Activated CD8-positive, alpha-beta T cell treated with anti-CD3 and anti-CD28 coated beads for 36 hours (primary cell): ENCODE measurements around the gene EXTL1. TPM values are rescaled to one million over a fixed set of nuclear protein-coding genes. Genes with fewer than 3 reads are reported as not detected.

ENCODE experiments used
- ATAC-seq: fragments of 200-7000 bp; cut with Tn5 transposase; one replicate; pipeline ENCODE4 v1.10.0; 2021; ENCODE audit warnings: mild to moderate bottlenecking, moderate library complexity
- CTCF ChIA-PET: fragments of 350-600 bp; sonication (Branson Sonifier 250); formaldehyde crosslinking; loops from one replicate; lab custom pipeline; 2021; ENCODE audit warnings: antibody characterized with exemption; lab: Charles Lee
- POLR2A ChIA-PET: fragments of 350-600 bp; sonication (Branson Sonifier 250); formaldehyde crosslinking; loops from one replicate; lab custom pipeline; 2021; ENCODE audit warnings: antibody characterized with exemption; lab: Charles Lee
- DNase-seq: peaks from one replicate; pipeline ENCODE4 v3.0.0-alpha.2; 2020
- H3K27ac Mint-ChIP-seq: one replicate; pipeline ENCODE4 v1.8.0; 2021; ENCODE audit warnings: mild to moderate bottlenecking, mixed read lengths
- H3K27me3 Mint-ChIP-seq: one replicate; pipeline ENCODE4 v1.8.0; 2021; ENCODE audit warnings: mixed read lengths
- H3K36me3 Mint-ChIP-seq: one replicate; pipeline ENCODE4 v1.8.0; 2021; ENCODE audit warnings: low read depth, mixed read lengths
- H3K4me1 Mint-ChIP-seq: one replicate; pipeline ENCODE4 v1.8.0; 2021; ENCODE audit warnings: low read depth, mixed read lengths
- H3K4me3 Mint-ChIP-seq: one replicate; pipeline ENCODE4 v1.8.0; 2021; ENCODE audit warnings: mild to moderate bottlenecking, moderate library complexity, mixed read lengths
- H3K9me3 Mint-ChIP-seq: one replicate; pipeline ENCODE4 v1.8.0; 2021; ENCODE audit warnings: mixed read lengths
- CTCF ChIP-seq: fragments of 200-600 bp; IDR thresholded peaks from one replicate; pipeline ENCODE4 v1.8.0; 2022; ENCODE audit warnings: antibody characterized with exemption, mild to moderate bottlenecking
- intact Hi-C: fragments of 100-400 bp; cut with micrococcal nuclease; formaldehyde crosslinking; loops from one replicate; pipeline ENCODE4 v1.10.0; 2022
- total RNA-seq, 2 experiments: library from RNA; stranded (reverse); gene quantifications; one replicate each; pipeline ENCODE4 v1.2.3, GENCODE V29; 2021

Gene EXTL1
- total RNA-seq, 2 experiments from 2014 or later = not detected

GRCh38 chr1:26027716-26028489 is 6.3 kb downstream of the EXTL1 start:
- H3K36me3 Mint-ChIP-seq = no peaks in the 10 kb centered on the region
- DNase-seq (peak; percentile 52), ATAC-seq (peak; percentile 78)
- no peak overlapping the region for H3K27ac Mint-ChIP-seq
- intact Hi-C loops = no loop called here
- POLR2A ChIA-PET = no interaction called here
- no peak overlapping the region for H3K4me3 Mint-ChIP-seq
- no peaks in the 10 kb centered on the region for H3K27me3 Mint-ChIP-seq
- TF ChIP-seq CTCF = no peak
- CTCF ChIA-PET = interaction anchor here (0.9 to 1.5 kb wide), 3 partner anchors 11 to 336 kb away, joined by 3 to 6 read pairs (median 4); no protein-coding TSS in a partner anchor
- peaks cover 3% of the 10 kb centered on the region for H3K4me1 Mint-ChIP-seq
- H3K9me3 Mint-ChIP-seq = no peaks in the 10 kb centered on the region

- Mint-ChIP-seq H3K27me3 (no peaks in the 10 kb centered on the region), H3K4me1 (peaks cover 3% of the 10 kb centered on the region), H3K36me3 (no peaks in the 10 kb centered on the region), H3K27ac (no peak overlapping the region), H3K4me3 (no peak overlapping the region), H3K9me3 (no peaks in the 10 kb centered on the region)
- intact Hi-C loops = no loop called here
- ChIA-PET CTCF (interaction anchor here (1.5 kb wide), 1 partner anchor 117 kb away, joined by 6 read pairs; no protein-coding TSS in a partner anchor), POLR2A (no interaction called here)
- no peak for ATAC-seq
- no peak for TF ChIP-seq CTCF
- no peak for DNase-seq
Observed at GRCh38 chr1:26028490-26028980, 7.0 kb downstream of the EXTL1 start.

GRCh38 chr1:26029054-26029863 is 7.7 kb downstream of the EXTL1 start:
- Mint-ChIP-seq H3K4me3 (no peak overlapping the region), H3K27me3 (no peaks in the 10 kb centered on the region), H3K36me3 (no peaks in the 10 kb centered on the region), H3K27ac (no peak overlapping the region), H3K9me3 (no peaks in the 10 kb centered on the region), H3K4me1 (peaks cover 4% of the 10 kb centered on the region)
- POLR2A ChIA-PET = no interaction called here
- ATAC-seq (no peak), DNase-seq (no peak)
- CTCF ChIA-PET = interaction anchor here (1.2 to 1.7 kb wide), 5 partner anchors 9 to 134 kb away, joined by 3 to 8 read pairs (median 6); no protein-coding TSS in a partner anchor
- intact Hi-C loops = no loop called here
- no peak for TF ChIP-seq CTCF

- no peak overlapping the region for H3K27ac Mint-ChIP-seq
- no peak for DNase-seq
- peaks cover 10% of the 10 kb centered on the region for H3K4me1 Mint-ChIP-seq
- H3K36me3 Mint-ChIP-seq = no peaks in the 10 kb centered on the region
- H3K9me3 Mint-ChIP-seq = no peaks in the 10 kb centered on the region
- TF ChIP-seq CTCF = no peak
- ChIA-PET CTCF (interaction anchor here (0.6 to 1.7 kb wide), 7 partner anchors 8 to 601 kb away, joined by 3 to 8 read pairs (median 3); no protein-coding TSS in a partner anchor), POLR2A (no interaction called here)
- H3K4me3 Mint-ChIP-seq = no peak overlapping the region
- no peaks in the 10 kb centered on the region for H3K27me3 Mint-ChIP-seq
- no peak for ATAC-seq
- intact Hi-C loops = loop anchor here (10.0 kb wide), 1 partner anchor 115 kb away; no protein-coding TSS in a partner anchor
Observed at GRCh38 chr1:26029864-26030481, 8.4 kb downstream of the EXTL1 start.
